Measurements from ENCODE around the gene RAB36. TPM values are rescaled to one million over a fixed set of nuclear protein-coding genes. Genes with fewer than 3 reads are reported as not detected.

The RAB36 gene
- total and polyA plus RNA-seq, 9 of the 15 experiments (the other 6 are each of a cell fraction or from before 2014, with no cell fraction given): 0.04 to 0.50 (median 0.08) TPM; not detected in 3

DNA sequence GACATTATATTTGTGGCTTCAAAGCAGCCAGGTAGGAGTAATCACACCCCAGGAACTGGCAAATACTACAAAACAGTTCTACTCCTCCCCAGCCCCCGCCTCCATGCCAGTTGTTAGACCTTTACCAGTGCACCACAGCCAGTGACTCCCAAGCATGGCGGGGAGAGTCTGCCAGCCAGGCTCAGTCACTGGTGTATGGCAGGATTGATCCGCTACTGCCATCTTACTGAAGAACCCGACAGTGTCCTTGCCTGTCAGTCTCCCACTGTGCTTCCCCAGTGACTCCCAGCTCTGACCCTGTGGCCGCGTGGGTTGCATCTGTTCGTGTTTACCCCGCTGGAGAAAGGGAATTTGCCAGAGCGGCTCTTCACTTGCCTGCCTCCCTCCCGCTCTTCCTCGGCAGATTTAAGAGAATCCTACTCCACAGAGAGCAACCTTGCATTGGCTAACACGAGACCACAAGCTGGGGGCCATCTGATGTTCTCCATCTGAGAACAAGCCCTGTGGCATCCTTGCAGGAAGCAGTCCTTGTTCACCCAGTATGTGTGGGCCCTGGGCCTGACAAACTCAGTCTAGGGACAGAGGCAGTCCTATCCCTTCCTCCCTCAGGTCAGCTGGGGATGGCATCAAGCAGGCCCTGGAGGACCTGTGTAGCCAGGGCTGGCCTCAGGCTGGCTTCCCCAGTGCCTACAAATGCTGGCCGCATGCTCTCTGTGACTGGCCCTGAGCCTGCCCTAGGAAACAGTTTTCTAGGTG lies 41.9 kb upstream of the RAB36 start:
- no peaks in the 10 kb centered on the region for H3K79me2 ChIP-seq (ENCODE audit: control insufficient read depth, insufficient read depth, low read length)
- H4K20me1 ChIP-seq (replicated peaks; ENCODE audit: control insufficient read depth, insufficient read depth, low read length): peaks cover 99% of the 10 kb centered on the region
- no peak overlapping the region for H3K4me2 ChIP-seq (ENCODE audit: insufficient read depth, low read length)
- H3K27ac ChIP-seq (ENCODE audit: extremely low read depth, low read depth, low read length): no peak overlapping the region
- intact Hi-C loops (cut with micrococcal nuclease): no loop called here
- WGBS (ENCODE audit: insufficient coverage, low coverage, missing lambda C conversion rate): 1% methylated on average over 13 of the region's 13 CpGs
- DNase-seq (ENCODE audit: extremely low read depth in 1 of 4, low spot score in 3 of 4) (peak in 1 of 4 experiments; percentile 57), FAIRE-seq (peak; percentile 56), ATAC-seq (peak; percentile 0)
- H3K9me3 ChIP-seq (replicated peaks; ENCODE audit: control insufficient read depth, insufficient read depth, low read depth, low read length): no peaks in the 10 kb centered on the region
- no TSS peak for BruUV-seq (replicated peaks)
- H3K9ac ChIP-seq (ENCODE audit: insufficient read depth in 1 of 2, low read depth in 2 of 2, low read length in 2 of 2): peak overlapping the region in 1 of 2 experiments; percentile 47; a peak in 2 of 4 replicates
- H3K36me3 ChIP-seq (ENCODE audit: control insufficient read depth, insufficient read depth, low read length): no peaks in the 10 kb centered on the region
- no peak overlapping the region for H3K4me3 ChIP-seq
- peaks cover 11% of the 10 kb centered on the region for H3K9me1 ChIP-seq (ENCODE audit: control insufficient read depth, insufficient read depth, low read length)
- ChIA-PET POLR2A (interaction anchor here (0.6 to 19.9 kb wide), 9 partner anchors 8 to 315 kb away, joined by 3 to 414 read pairs (median 4); no protein-coding TSS in a partner anchor), CTCF (ENCODE audit: low intra/inter-chr PET ratio) (no interaction called here)
- peaks cover 0 to 51% of the 10 kb centered on the region in 2 experiments; a peak in 3 of 5 replicates for H3K4me1 ChIP-seq (replicated peaks in 1 of 2; ENCODE audit: control insufficient read depth in 2 of 2, insufficient read depth in 2 of 2, low read length in 2 of 2)
- H2AFZ ChIP-seq (ENCODE audit: low read depth, low read length): no peak overlapping the region
- H3K27me3 ChIP-seq (ENCODE audit: control insufficient read depth in 2 of 2, insufficient read depth in 2 of 2, low read length in 2 of 2): peaks cover 91 to 100% of the 10 kb centered on the region in 2 experiments
- in situ Hi-C loops (cut with MboI): no loop called here
- TF ChIP-seq MCM5 (IDR thresholded peaks at IDR 0.05; ENCODE audit: low read depth) (peak; percentile 55; the same call in 1 of the 2 replicates), SUPT5H (IDR thresholded peaks at IDR 0.05) (no peak), HSF4 (CRISPR knock-in tag; IDR thresholded peaks at IDR 0.05; ENCODE audit: borderline replicate concordance) (no peak), SRSF1 (IDR thresholded peaks at IDR 0.05; ENCODE audit: low read depth, low read length) (no peak), MEF2A (IDR thresholded peaks at IDR 0.05; ENCODE audit: control insufficient read depth, low read depth, low read length) (no peak), ZKSCAN3 (CRISPR knock-in tag; IDR thresholded peaks at IDR 0.05) (no peak), ZNF212 (CRISPR knock-in tag; IDR thresholded peaks at IDR 0.05) (no peak), SETDB1 (IDR thresholded peaks at IDR 0.05; ENCODE audit: low read length) (no peak), ZNF3 (CRISPR knock-in tag; IDR thresholded peaks at IDR 0.05) (no peak), TAF15 (IDR thresholded peaks at IDR 0.05; ENCODE audit: low read depth, low read length) (no peak), ATF7 (IDR thresholded peaks at IDR 0.05) (no peak), RB1 (IDR thresholded peaks at IDR 0.05; ENCODE audit: low read depth) (0 out of 2 replicates have a peak, but pooled peaks have one; percentile 6), KDM2B (CRISPR knock-in tag; IDR thresholded peaks at IDR 0.05) (no peak)
- TF ChIP-seq, protein P1, sequence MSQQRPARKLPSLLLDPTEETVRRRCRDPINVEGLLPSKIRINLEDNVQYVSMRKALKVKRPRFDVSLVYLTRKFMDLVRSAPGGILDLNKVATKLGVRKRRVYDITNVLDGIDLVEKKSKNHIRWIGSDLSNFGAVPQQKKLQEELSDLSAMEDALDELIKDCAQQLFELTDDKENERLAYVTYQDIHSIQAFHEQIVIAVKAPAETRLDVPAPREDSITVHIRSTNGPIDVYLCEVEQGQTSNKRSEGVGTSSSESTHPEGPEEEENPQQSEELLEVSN (IDR thresholded peaks at IDR 0.05; ENCODE audit: borderline replicate concordance in 1 of 2, extremely low read depth in 1 of 2, insufficient read depth in 1 of 2, insufficient read length in 1 of 2, low read depth in 1 of 2, low read length in 1 of 2, poor library complexity in 1 of 2, severe bottlenecking in 1 of 2): no peak
- TF ChIP-seq, protein P2, sequence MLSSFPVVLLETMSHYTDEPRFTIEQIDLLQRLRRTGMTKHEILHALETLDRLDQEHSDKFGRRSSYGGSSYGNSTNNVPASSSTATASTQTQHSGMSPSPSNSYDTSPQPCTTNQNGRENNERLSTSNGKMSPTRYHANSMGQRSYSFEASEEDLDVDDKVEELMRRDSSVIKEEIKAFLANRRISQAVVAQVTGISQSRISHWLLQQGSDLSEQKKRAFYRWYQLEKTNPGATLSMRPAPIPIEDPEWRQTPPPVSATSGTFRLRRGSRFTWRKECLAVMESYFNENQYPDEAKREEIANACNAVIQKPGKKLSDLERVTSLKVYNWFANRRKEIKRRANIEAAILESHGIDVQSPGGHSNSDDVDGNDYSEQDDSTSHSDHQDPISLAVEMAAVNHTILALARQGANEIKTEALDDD (IDR thresholded peaks at IDR 0.05): no peak
- TF ChIP-seq, protein P3, sequence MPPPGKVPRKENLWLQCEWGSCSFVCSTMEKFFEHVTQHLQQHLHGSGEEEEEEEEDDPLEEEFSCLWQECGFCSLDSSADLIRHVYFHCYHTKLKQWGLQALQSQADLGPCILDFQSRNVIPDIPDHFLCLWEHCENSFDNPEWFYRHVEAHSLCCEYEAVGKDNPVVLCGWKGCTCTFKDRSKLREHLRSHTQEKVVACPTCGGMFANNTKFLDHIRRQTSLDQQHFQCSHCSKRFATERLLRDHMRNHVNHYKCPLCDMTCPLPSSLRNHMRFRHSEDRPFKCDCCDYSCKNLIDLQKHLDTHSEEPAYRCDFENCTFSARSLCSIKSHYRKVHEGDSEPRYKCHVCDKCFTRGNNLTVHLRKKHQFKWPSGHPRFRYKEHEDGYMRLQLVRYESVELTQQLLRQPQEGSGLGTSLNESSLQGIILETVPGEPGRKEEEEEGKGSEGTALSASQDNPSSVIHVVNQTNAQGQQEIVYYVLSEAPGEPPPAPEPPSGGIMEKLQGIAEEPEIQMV (tag; conservative IDR thresholded peaks at IDR 0.05; ENCODE audit: low read depth): no peak
- TF ChIP-seq, protein P4, sequence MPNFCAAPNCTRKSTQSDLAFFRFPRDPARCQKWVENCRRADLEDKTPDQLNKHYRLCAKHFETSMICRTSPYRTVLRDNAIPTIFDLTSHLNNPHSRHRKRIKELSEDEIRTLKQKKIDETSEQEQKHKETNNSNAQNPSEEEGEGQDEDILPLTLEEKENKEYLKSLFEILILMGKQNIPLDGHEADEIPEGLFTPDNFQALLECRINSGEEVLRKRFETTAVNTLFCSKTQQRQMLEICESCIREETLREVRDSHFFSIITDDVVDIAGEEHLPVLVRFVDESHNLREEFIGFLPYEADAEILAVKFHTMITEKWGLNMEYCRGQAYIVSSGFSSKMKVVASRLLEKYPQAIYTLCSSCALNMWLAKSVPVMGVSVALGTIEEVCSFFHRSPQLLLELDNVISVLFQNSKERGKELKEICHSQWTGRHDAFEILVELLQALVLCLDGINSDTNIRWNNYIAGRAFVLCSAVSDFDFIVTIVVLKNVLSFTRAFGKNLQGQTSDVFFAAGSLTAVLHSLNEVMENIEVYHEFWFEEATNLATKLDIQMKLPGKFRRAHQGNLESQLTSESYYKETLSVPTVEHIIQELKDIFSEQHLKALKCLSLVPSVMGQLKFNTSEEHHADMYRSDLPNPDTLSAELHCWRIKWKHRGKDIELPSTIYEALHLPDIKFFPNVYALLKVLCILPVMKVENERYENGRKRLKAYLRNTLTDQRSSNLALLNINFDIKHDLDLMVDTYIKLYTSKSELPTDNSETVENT (CRISPR knock-in tag; IDR thresholded peaks at IDR 0.05): peak; percentile 64; the same call in 1 of the 2 replicates

Measured in K562 (cell line).